Hematopoietic multipotent progenitor cell treated with erythropoietin and hydrocortisone succinate and interleukin-3 and kit ligand, for 17 days (in vitro differentiated cells): ENCODE results near the gene CLRN3.

ENCODE experiments used
- DNase-seq: peaks from one replicate; pipeline ENCODE4 v3.0.0-alpha.2; 2015; ENCODE audit warnings: low spot score

CLRN3 gene

DNA sequence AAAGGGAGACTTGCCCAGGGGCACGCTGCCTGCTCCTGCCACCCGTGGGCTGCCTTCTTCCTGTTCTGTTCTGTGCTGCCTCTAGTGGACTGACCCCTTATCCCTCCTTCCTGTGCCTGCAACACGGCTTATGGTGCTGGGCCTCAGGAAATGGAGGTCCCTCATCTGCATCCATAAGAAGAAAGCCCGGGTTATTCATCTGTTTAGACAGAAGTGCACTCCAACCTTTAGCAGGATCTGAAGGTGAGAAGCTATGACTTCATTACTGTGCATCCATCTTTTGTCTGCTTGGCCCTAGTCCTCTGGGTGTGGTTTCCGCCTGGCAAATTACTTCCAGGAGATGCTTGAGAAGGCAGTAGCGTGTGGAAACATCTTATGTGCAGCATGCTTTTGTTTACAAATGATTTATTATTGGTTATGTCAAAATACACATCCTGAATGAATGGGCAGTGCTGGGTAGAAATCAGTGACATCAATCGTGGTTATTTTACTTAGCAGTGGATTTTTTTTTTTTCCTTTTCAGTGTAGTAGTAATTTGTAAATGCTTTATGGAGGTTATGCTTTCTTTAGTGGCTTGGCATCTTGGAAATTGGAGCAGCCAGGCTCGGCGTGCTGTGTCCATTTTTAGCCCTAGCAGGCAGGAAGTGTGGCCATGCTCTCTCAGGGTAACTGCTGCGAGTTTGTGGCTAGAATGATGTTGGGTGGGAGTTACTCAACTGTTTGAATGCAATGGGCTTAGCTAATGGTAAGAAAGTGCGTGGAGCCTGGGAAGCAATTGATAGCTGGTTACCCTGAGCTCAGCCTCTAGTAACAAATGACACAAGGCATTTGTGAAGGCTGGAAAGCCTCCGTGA, 26.9 kb upstream of the CLRN3 start:
- no peak for DNase-seq

DNA sequence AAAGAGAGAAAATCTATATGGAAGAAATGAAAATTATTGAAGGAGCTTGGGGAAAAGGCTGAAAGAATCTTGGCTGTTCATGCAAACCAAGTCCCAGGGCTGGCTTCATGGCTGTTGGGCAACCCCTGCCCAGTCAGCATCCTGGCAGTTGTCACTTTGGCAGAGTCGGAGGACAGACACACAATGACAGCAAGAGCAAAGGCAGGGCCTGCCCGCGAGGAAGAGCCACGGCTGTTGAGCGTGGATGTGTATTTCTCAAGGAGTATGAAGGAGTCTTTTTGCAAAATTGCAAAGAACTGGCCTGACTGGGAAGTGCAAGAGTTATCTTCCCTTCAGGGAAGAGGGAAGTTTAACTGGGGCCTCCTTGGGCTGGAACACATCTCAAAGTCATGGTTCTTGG, 25.8 kb upstream of the CLRN3 start:
- DNase-seq, result no peak

DNA sequence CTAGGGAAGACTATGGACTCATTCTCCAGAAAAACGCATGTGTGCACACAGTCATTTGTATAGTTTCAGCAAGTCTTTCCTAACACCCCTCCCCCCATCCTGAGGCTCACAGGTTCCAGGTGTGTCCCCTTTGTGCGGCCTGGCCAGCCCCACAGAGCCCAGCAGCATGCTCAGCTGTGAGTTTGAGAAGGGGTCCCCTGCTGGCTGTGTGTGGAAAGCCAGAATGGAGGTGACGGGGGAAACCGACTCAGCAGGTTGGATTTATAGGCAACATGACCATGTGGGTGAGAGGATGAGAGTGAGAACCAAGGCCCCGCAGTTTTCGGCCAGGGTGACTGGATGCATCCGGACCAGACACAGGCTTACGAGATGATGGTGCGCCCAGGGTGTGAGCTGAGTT, 24.1 kb upstream of the CLRN3 start:
- DNase-seq, result no peak

DNA sequence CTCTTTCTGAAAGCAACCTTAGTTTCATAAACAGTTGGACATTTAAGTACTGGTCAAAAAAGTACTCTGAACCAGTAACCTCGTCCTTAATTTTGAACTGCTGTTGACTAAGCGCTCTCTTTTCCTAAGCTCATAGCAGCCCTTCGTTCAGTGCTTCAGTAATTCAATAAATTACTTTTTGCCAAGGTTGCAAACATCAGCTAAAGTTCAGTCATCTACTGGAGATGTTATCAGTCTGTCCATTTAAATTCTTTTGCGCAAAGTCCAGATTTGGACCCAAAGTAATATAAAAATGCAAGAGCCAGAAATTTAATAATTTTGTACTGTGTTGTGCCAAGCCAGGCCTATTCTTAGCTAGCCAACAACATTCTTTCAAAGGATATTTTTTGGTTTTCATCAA, 22.6 kb upstream of the CLRN3 start:
- no peak for DNase-seq

DNA sequence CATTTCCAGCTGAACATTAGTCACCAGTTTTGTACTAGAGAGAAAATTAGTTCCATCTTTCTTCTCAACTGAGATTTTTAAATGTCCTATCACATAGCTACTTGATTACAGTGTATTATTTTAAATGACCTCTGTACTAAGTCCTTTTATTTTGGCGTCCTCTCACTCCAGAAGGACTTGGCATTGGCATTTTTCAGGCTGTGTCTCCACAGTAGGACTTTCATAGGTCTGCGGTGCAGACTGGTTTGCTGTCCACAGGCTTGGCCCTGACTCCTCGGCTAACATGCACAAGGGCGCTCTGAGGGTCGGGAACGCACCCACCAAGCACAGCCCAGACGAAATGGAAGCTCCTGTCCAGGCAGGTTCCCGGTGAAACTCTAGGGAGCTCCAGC, 20.6 kb upstream of the CLRN3 start:
- no peak for DNase-seq

DNA sequence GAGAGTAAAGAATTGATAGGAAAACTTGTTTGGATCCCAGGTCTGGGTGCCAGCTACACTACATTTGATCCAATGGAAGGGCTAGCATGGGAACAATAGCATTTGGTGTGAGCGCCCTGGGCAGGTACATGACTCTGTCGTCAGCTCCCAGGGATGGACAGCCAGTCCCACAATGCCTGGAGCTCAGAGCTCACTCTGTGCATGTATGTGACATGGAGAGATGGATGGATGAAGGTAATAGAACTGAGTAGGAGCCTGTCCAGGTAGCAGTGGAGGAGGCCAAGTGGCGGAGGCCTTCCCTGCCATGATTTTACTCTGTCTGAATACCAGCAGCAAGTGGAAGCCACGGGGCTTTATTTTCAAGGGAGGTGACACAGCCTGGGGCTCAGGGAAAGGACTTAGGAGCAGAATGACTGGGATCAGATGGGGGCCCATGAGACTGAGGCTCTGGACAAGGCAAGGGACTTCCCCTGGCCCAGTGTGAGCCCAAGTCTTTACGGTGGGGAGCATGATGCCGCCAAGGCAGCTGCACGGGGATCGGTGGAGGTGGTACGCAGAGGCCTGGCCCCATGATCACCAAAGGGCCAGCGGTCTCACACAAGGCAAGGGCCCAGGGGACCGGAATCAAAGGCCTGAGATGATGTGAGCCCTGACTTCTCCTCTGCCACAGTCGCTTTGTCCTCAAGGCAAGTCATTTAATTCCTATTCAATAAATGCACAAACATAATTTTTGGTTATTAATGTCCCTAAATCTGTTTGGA, 20.0 kb upstream of the CLRN3 start:
- DNase-seq, result no peak

DNA sequence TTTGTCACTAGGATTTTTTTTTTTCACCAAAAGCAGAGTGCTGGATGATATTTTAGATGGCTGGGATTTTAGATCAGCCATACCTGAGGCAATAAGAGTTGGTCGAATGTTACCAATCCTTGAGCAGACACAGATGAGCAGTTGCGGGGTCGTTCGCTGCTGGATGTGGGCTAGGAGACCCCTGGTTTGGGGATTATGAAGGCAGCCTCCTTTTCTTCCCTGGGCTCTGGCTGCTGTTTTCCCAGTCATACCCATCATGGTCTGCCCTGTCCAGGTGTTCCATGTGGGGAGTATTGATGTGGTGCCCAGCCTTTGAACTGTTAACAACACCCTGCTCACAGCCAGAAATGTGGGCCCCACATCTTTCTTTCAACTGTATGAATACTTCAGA, 19.1 kb upstream of the CLRN3 start:
- no peak for DNase-seq

DNA sequence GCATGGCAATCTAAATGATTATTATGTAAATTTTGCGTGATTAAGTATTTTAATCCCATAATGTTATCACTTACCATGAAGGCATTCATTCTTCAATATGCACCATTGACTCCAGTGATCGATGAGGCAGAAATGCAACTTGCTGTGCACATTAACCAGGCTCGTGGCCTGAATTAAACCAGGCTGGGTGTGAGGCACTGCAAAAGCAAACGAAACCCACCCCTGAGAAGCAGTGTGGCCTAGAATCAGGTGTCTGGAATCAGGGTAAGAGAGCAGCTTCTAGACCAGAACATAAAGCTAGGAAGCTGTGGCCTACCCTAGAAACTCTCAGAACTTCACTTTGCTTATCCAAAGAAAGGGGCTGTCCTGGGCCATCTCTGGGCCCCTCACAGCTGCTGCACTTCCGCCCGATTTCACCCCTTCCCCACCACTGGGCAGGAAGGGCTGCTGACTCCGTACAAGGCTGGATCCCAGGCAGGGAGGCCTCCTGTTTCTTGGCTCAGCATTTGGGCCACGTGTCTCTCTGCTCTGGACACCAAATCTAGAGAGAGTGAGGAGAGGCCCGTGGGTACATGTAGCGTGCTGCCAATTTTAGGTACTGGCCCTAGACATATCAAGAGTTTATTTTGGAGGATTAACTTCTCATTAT, 18.6 kb upstream of the CLRN3 start:
- no peak for DNase-seq

DNA sequence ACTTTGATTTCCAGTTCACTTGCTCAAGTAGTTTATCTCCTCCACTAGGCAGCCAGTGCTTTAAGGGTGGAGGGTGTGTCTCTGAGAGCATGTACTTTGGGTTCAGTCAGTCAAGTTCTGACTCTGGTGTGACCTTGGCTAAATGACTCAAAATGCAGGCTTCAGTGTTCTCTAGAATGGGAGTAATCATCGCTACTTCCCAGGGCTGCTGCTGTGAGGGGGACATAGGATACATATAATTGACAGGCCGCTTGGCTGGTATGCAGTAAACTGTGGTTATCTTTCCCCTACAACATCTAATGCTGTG, 17.7 kb upstream of the CLRN3 start:
- DNase-seq, result no peak

DNA sequence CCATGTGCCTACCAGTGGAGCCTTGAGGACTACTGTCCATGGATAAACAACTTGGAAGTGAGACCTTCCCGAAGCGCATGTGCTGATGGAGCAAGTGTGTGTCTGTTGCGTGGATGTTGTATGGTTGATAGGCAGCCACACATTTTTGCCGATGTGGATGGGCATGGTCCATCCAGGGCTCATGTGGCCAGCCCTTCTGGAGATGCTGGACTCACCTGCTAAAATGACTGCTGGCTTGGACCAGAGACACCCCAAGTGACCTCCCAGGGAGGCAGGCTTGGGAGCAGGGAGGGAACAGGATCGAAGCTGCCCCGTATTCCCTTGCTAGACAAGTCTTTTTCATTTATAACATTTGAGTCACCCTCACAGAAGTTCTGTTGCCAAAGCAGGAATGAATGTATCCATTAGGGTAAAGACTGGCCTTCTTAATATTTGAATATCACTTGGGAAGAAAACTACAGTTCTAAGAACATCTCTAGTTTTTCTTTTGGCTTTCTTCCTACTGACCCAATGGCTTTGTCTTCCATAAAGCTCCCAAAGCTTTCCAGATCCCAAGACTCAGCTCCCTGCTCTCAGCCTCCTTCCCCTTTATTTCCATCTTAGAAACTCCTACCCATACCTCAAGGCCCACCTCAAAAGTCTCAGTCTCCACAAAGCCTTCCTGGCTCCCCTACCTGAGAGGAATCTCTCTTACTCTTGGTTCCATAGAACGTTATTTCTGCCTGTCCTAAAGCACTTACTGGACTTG, 17.1 kb upstream of the CLRN3 start:
- no peak for DNase-seq

DNA sequence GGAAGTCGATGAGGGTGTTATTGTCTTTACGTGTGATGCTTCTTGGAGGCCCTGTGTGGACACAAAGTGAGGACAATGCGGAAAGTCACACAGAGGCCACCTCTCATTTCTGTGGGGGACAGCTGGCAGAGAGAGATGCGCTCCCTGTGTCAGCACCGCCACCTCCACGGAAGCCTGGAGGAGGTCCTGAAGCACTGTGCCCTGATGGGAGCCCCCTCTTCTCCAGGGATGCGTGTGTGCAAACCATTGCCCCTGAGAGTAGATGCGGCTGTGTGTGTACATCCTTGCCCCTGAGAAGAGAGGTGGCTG, 16.2 kb upstream of the CLRN3 start:
- no peak for DNase-seq

DNA sequence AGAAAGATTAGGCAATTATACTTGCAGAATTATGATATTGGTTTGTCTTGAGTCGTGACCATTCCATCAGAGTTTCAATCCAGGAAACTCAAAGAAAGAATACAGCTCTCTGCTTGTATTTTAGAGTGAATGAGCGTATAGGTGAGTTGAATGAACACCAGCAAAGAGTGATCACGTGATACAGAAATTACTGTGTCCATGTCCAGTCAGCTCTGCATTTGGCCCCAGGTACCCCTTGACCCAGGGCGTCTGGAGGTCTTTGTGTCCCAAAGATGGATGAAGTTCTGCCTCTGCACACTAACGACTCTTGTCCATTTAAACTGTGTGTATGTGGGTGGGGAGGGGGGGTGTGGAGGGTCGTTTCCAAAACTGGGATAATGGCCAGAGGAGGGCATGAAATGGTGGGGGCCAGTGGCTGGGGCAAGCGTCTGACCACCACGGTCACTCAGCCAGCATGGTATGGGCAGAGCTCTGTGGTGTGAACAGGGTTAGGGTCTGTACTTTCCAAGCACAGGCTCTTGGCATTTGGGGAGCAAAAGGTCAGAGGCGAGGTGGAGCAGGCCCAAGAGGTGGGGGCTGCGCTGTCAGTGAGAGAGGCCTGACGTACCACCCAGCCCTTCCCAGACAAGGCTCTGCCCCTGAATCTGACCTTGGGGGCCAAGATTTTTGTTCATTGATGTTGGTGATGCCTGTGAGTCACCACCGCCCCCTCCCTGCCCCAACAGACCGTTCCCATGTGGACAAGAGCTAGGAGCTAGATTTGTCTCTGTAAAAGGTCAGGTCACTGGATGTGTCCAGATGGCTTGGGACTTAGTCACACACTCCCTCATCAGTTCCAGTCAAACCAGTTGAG, 15.6 kb upstream of the CLRN3 start:
- no peak for DNase-seq

DNA sequence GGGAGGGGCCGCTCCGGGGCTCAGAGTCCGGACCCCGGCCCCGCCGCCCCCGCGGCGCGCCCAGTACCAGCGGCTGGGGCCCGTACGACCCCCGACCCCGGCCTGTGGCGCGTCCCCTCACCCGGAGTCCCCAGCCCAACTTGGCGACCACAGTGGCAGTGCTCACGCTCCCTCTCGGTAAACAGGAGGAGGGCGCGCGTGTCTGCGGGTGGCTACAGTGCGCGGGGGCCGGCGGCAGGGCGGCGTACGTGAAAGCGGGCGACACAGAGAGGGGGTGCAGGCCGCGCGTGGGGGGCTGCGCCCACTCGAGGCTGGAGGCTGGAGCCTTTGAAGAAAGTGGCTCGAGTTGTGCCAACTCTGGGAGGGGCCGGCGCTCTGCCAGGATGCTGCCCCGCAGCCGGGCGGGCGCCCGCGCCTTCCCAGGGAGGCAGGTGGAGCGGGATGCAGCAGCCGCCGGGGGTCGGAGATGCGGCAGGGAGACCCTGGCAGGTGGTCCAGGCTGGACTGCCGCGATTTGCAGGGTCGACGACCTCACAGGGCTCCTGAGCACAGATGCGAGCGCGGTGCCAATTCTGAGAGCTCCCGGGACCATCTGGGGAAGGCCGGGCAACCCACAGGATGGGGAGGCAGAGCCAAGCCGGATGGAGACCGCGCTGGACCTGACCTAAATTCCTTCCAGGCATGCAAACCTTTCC, 14.8 kb upstream of the CLRN3 start:
- DNase-seq, result no peak

DNA sequence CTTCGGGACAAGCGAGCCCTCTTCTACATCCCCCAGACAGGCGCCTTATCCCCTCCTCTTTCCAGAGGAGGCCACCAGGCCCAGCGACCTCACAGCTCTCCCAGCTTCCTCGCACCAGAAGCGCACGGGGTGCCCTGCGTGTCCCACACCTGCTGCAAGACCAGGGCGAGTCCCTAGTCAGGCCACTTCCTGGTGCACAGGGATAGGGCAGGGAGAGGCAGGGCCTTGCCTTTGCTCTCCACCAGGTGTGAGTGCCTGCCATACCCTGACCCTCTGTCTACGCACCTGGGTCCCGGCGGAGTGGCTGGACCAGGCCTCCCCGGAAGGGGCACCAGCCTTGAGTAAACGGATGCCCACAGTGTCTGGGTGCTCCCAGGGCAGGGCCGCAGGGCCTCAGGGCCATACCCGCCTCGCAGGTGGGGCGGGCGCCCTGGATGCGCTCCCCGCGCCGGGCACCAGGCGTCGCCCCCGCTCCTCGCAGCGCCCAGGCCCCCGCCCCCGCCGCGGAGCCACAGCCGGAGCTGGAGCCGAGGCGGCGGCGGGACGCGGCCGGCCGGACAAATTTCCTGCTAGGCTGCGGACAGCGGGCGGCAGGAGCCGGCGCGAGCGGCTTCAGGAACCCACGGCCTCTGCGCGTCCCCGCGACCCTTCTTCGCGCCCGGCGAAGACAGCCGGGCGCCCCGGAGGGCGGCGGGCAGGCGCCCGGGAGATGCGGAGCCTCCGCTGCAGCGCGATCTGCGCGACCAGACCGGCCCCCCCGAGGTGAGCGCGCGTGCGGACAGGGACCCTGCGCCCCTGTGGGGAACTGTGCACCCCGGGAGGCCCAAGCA, 14.0 kb upstream of the CLRN3 start, which contains the start of gene PTPRE:
PTPRE (plus strand) TSS at position 556 of the 830 bp plus-strand sequence. CDS start 133,779 bp downstream, outside the sequence.
- DNase-seq, result no peak

GRCh38 chr10:127905848-127906261, 13.1 kb upstream of the CLRN3 start:
- no peak for DNase-seq

DNA sequence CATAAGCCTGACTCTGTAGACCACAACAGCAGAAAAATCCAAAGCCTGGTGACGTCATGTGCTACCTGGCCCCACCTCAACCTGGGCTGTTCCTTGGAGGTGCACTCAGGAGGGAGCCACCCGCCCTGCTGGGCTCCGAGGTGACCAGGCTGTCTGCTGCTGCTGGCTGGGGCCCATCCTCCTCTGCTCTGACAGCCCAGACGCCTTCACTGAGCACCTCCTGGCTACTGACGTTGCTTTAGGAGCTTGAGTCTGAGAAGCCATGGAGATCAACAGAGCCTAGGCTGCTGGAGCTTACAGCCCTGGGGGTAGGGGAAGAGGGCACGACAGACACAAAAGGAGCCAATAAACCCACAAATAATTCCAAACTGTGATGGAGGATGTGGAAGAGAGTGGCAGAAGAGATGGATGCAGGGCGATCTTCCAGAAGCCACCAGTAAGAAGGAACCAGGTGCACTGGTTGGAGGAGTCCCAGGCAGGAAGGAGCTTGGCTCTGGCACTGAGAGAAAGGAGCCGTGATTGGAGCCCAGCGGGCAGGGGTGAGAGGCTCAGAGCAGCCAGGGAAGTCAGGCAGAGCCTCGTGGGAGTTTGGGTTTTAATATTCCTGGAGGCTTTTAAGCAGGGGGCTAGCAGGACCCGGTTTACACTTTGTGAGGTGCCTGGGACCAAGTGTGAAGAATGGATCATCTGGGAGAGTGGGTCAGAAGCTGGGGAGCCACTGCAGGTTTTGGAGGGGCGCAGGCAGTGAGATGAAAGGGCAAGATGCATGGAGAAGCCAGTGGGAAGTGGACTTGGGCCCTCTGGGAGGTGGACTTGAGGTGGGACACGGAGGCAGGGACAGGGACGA, 12.5 kb upstream of the CLRN3 start:
- DNase-seq, result no peak

DNA sequence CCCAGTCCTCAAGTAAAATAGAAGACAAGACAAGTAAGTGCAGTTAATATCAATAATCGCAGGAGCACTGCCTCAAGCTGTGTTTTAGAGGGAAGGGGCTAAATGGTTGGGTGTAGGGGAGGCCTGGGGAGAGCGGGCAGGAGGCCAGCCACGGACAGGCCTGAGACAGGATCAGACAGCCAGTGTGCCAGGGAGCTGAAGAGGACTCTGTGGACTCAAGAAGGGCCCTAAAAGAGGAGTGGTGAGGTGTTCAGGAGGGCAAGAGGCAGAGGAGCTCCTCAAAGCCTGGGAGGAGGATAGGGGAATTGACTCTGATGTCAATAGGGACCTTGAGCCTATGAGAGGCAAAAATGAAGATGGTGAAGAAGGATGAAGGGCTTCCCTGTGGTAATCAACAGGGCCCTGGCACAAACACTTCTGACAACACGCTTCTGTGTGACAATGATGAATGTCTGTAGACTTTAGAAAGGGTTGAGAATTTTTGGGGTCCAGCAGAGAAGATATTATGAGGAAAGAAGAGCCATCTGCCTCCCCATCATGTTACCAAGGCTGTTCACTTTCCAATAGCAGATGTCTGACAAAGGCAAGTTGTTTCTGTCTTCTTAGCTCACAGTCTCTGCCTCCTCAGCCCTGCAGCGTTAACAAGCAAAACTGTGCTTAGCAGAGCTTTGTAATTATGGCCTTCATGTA, 11.7 kb upstream of the CLRN3 start:
- DNase-seq, result no peak

DNA sequence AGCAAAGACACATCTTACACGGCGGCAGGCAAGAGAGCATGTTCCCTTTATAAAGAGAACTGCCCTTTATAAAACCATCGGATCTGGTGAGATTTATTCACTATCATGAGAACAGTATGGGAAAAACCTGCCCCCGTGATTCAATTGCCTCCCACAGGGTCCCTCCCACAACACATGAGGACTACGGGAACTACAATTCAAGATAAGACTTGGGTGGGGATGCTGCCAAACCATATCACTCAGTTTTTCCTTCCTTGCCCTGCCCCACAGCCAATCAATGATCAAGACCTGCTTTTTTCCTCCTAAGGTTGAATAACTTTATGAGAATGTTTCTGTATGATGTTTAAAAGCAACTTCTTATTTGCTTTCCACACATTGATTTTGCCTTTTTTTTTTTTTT, 11.0 kb upstream of the CLRN3 start:
- DNase-seq, result no peak
